DND-41 (cell line): Measurements from ENCODE around the gene NR1I2.

Experiments used
- ATAC-seq: fragments of 200-7000 bp; cut with Tn5 transposase; 3 replicates; pipeline ENCODE4 v1.9.1; 2021; ENCODE audit warnings: low read depth; ENCODE audit not compliant: insufficient read depth
- DNase-seq: peaks from one replicate; pipeline ENCODE4 v3.0.0-alpha.2; 2020
- H2AFZ ChIP-seq: 2 replicates; pipeline ENCODE4 v1.6.0; 2012; ENCODE audit warnings: low read depth, low read length
- H3K27ac ChIP-seq: 2 replicates; pipeline ENCODE4 v1.5.1; 2012; ENCODE audit warnings: low read length, inconsistent platforms
- H3K27me3 ChIP-seq: fragments of 200-600 bp; sonication (generic); 2 replicates; pipeline ENCODE4 v1.6.0; 2012; ENCODE audit warnings: low read length, mild to moderate bottlenecking, inconsistent platforms; ENCODE audit not compliant: insufficient read depth, poor library complexity
- H3K36me3 ChIP-seq: 2 replicates; pipeline ENCODE4 v1.5.1; 2012; ENCODE audit warnings: low read length, inconsistent platforms; ENCODE audit not compliant: insufficient read depth
- H3K4me1 ChIP-seq: 2 replicates; pipeline ENCODE4 v1.5.1; 2012; ENCODE audit warnings: mild to moderate bottlenecking, low read length; ENCODE audit not compliant: insufficient read depth
- H3K4me2 ChIP-seq: 2 replicates; pipeline ENCODE4 v1.6.0; 2012; ENCODE audit warnings: mild to moderate bottlenecking, moderate library complexity, low read length, inconsistent platforms; ENCODE audit not compliant: insufficient read depth
- H3K4me3 ChIP-seq, 2 experiments: fragments of 200-600 bp in 1 of 2; shearing (Covaris generic) in 1 of 2; 2 replicates each; pipeline ENCODE4 v1.5.1; 2012 to 2016; ENCODE audit warnings: inconsistent platforms in 2 of 2, low read length in 2 of 2, mild to moderate bottlenecking in 2 of 2, low read depth in 1 of 2, moderate library complexity in 1 of 2
- H3K79me2 ChIP-seq: 2 replicates; pipeline ENCODE4 v1.6.0; 2012; ENCODE audit warnings: low read length, inconsistent platforms; ENCODE audit not compliant: insufficient read depth
- H3K9ac ChIP-seq: 2 replicates; pipeline ENCODE4 v1.6.0; 2012; ENCODE audit warnings: low read depth, mild to moderate bottlenecking, inconsistent platforms, low read length, moderate library complexity
- H3K9me3 ChIP-seq: 2 replicates; pipeline ENCODE4 v1.5.1; 2012; ENCODE audit warnings: low read length, moderate library complexity, mild to moderate bottlenecking, inconsistent platforms; ENCODE audit not compliant: insufficient read depth, severe bottlenecking
- H4K20me1 ChIP-seq: 2 replicates; pipeline ENCODE4 v1.6.0; 2012; ENCODE audit warnings: low read length; ENCODE audit not compliant: insufficient read depth
- EZH2 ChIP-seq: IDR thresholded peaks from 3 replicates; pipeline ENCODE4 v1.6.1; 2012; ENCODE audit warnings: borderline replicate concordance, low read depth, mild to moderate bottlenecking, moderate library complexity, low read length, inconsistent platforms; ENCODE audit not compliant: severe bottlenecking
- TF ChIP-seq, protein P1 (sequence below): IDR thresholded peaks from 2 replicates; pipeline ENCODE4 v1.5.1; 2012; ENCODE audit warnings: borderline replicate concordance, low read length, moderate library complexity, mild to moderate bottlenecking; ENCODE audit not compliant: poor library complexity, severe bottlenecking; ENCODE audit errors: extremely low read depth

Gene NR1I2

DNA sequence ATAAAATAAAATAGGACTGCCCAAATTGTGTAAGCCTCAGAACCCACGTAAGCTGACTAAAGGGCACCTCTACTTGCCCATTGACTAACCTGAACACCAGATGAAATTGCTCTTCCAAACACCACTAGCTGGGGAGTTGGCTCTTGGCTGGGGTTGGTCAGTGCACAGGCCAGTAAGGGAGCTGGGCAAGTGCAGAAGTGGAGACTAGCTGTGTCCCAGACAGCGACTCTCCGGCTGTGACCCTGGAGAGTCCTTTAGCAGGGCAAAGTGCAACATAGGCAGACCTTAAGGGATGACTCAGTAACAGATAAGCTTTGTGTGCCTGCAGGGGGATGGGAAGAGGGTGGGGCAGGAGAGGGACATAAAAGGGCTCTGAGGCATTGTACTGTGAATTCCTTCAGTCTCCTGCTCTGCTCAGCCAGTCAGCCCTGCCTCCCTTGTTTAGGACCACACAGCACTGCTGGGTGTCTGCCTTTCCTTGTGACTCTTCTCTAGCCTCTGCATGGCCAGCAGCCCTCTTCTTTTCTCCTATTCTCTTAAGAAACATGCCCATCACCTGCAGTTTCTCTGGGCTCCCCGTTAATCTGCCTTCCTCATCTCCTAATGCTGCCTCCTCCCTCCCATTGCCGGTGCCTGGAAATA, 13.2 kb downstream of the NR1I2 start:
- H3K4me1 ChIP-seq: no peaks in the 10 kb centered on the region
- TF ChIP-seq, protein P1, sequence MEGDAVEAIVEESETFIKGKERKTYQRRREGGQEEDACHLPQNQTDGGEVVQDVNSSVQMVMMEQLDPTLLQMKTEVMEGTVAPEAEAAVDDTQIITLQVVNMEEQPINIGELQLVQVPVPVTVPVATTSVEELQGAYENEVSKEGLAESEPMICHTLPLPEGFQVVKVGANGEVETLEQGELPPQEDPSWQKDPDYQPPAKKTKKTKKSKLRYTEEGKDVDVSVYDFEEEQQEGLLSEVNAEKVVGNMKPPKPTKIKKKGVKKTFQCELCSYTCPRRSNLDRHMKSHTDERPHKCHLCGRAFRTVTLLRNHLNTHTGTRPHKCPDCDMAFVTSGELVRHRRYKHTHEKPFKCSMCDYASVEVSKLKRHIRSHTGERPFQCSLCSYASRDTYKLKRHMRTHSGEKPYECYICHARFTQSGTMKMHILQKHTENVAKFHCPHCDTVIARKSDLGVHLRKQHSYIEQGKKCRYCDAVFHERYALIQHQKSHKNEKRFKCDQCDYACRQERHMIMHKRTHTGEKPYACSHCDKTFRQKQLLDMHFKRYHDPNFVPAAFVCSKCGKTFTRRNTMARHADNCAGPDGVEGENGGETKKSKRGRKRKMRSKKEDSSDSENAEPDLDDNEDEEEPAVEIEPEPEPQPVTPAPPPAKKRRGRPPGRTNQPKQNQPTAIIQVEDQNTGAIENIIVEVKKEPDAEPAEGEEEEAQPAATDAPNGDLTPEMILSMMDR: no peak
- no peak for TF ChIP-seq EZH2
- ATAC-seq (peak; percentile 45; the same call in 2 of the 3 replicates), DNase-seq (no peak)
- H4K20me1 ChIP-seq: no peaks in the 10 kb centered on the region
- no peak overlapping the region for H3K4me2 ChIP-seq
- H3K36me3 ChIP-seq: no peaks in the 10 kb centered on the region
- H3K4me3 ChIP-seq: no peak overlapping the region
- no peak overlapping the region for H3K9ac ChIP-seq
- H2AFZ ChIP-seq: no peak overlapping the region
- H3K79me2 ChIP-seq: no peaks in the 10 kb centered on the region
- H3K27me3 ChIP-seq: no peaks in the 10 kb centered on the region
- no peaks in the 10 kb centered on the region for H3K9me3 ChIP-seq
- no peak overlapping the region for H3K27ac ChIP-seq

DNA sequence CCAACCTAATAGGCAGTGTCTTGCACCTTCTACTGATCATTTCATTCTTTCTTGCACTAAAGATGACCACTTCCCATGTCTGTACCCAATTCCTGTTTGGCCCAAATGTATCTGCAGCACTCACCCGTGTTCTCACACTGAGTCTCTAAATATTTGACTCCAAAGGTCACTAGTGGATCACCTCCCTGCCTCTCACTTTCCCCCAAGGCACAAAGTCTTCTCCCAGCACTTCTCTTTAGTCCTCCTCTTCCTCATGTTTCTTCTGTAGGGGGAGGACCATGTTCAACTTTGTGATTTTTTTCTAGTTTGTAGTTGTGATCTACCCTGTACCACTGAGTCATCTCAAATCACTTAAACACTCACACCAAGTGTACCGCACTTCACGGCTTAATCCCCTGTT, 13.9 kb downstream of the NR1I2 start:
- no peak overlapping the region for H3K4me3 ChIP-seq
- no peaks in the 10 kb centered on the region for H3K79me2 ChIP-seq
- H4K20me1 ChIP-seq: no peaks in the 10 kb centered on the region
- no peak overlapping the region for H3K9ac ChIP-seq
- no peak overlapping the region for H3K4me2 ChIP-seq
- ATAC-seq: no peak
- no peak for TF ChIP-seq EZH2
- TF ChIP-seq, protein P1: no peak
- H3K36me3 ChIP-seq: no peaks in the 10 kb centered on the region
- H3K27ac ChIP-seq: no peak overlapping the region
- H3K9me3 ChIP-seq: no peaks in the 10 kb centered on the region
- no peaks in the 10 kb centered on the region for H3K27me3 ChIP-seq
- no peak overlapping the region for H2AFZ ChIP-seq
- no peaks in the 10 kb centered on the region for H3K4me1 ChIP-seq
- DNase-seq: no peak

DNA sequence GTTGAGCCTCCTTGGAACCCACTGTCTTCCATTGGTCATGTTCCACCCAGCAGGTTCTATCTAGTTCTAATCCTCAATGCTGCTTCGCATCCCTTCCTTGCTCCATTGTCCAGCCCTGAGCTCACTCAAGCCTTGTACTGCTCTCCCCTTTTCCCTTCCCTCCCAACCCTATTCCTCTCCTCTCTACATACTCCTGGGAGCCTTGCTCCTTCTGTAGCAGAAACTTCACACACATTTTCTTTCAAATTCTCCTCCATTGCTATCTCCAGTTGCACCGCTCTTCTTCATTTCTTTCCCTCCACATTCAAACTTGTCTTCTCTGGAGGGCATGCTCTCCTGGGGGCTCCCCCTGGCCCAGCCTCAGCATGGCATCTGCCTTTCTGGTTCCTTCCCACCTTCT, 14.5 kb downstream of the NR1I2 start:
- Histone ChIP-seq H3K9ac (no peak overlapping the region), H3K36me3 (no peaks in the 10 kb centered on the region), H3K4me3 (no peak overlapping the region), H3K4me2 (no peak overlapping the region), H3K9me3 (no peaks in the 10 kb centered on the region), H3K79me2 (no peaks in the 10 kb centered on the region), H3K27ac (no peak overlapping the region), H2AFZ (no peak overlapping the region), H3K27me3 (no peaks in the 10 kb centered on the region), H3K4me1 (no peaks in the 10 kb centered on the region), H4K20me1 (no peaks in the 10 kb centered on the region)
- no peak for DNase-seq
- TF ChIP-seq EZH2: no peak
- TF ChIP-seq, protein P1: no peak
- no peak for ATAC-seq

DNA sequence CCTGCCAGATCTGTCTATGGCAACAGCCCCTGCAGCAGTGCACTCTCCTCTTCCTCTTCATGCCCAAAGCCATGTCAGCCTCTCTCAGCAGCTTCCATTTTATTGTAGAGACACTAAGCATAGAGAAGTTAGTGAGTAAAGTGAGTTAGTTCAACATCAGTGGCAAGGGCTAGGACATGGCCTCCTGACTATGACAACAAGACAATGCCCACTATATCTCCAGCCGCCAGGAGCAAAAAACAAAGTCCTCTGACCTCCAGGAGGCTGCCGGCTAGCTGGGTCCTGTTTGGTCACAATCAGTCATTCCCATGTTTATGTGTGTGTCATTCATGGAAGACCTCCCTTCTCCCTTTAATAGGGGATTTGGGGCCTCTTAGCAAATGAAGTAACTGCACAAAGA, 14.9 kb downstream of the NR1I2 start:
- ATAC-seq: no peak
- Histone ChIP-seq H3K27me3 (no peaks in the 10 kb centered on the region), H4K20me1 (no peaks in the 10 kb centered on the region), H3K4me1 (no peaks in the 10 kb centered on the region), H3K4me3 (no peak overlapping the region), H3K27ac (no peak overlapping the region), H3K79me2 (no peaks in the 10 kb centered on the region), H2AFZ (no peak overlapping the region), H3K9me3 (no peaks in the 10 kb centered on the region), H3K4me2 (no peak overlapping the region), H3K9ac (no peak overlapping the region), H3K36me3 (no peaks in the 10 kb centered on the region)
- DNase-seq: no peak
- TF ChIP-seq EZH2: no peak
- TF ChIP-seq, protein P1: no peak
